BE2C (cell line): Measurements from ENCODE around the gene ANGPTL2.

Experiments
- DNase-seq: peaks from one replicate; pipeline ENCODE4 v3.0.0-alpha.2; 2020
- H3K27me3 ChIP-seq: fragments of 250-450 bp; sonication (Bioruptor Pico); 2 replicates; pipeline ENCODE4 v1.5.1; 2020; ENCODE audit warnings: mild to moderate bottlenecking
- H3K36me3 ChIP-seq: fragments of 250-450 bp; sonication (Bioruptor Pico); 2 replicates; pipeline ENCODE4 v1.5.1; 2020; ENCODE audit warnings: mild to moderate bottlenecking
- H3K4me1 ChIP-seq: fragments of 250-450 bp; sonication (Bioruptor Pico); 2 replicates; pipeline ENCODE4 v1.5.1; 2020
- H3K4me3 ChIP-seq: 2 replicates; pipeline ENCODE4 v1.5.1; 2011; ENCODE audit warnings: low read depth, low read length
- H3K9me3 ChIP-seq: fragments of 250-450 bp; sonication (Bioruptor Pico); 2 replicates; pipeline ENCODE4 v1.5.1; 2020
- CTCF ChIP-seq: IDR thresholded peaks from 2 replicates; pipeline ENCODE4 v1.5.1; 2012; ENCODE audit warnings: mild to moderate bottlenecking, low read depth, low read length

Gene ANGPTL2

GRCh38 chr9:127162046-127162863 lies 39.8 kb upstream of the ANGPTL2 start:
- Histone ChIP-seq H3K4me3 (no peak overlapping the region), H3K9me3 (no peaks in the 10 kb centered on the region), H3K4me1 (peaks cover 37% of the 10 kb centered on the region), H3K36me3 (no peaks in the 10 kb centered on the region), H3K27me3 (no peaks in the 10 kb centered on the region)
- DNase-seq: no peak
- TF ChIP-seq CTCF: no peak

- Histone ChIP-seq H3K36me3 (no peaks in the 10 kb centered on the region), H3K9me3 (no peaks in the 10 kb centered on the region), H3K4me1 (peaks cover 26% of the 10 kb centered on the region), H3K4me3 (no peak overlapping the region), H3K27me3 (no peaks in the 10 kb centered on the region)
- no peak for TF ChIP-seq CTCF
- no peak for DNase-seq
These were observed 38.7 kb upstream of the ANGPTL2 start for GRCh38 chr9:127161081-127161624.

GRCh38 chr9:127159949-127160610 lies 37.6 kb upstream of the ANGPTL2 start:
- Histone ChIP-seq H3K27me3 (no peaks in the 10 kb centered on the region), H3K9me3 (no peaks in the 10 kb centered on the region), H3K4me1 (peaks cover 23% of the 10 kb centered on the region), H3K4me3 (no peak overlapping the region), H3K36me3 (no peaks in the 10 kb centered on the region)
- DNase-seq: no peak
- no peak for TF ChIP-seq CTCF

GRCh38 chr9:127159325-127159801 lies 36.9 kb upstream of the ANGPTL2 start:
- DNase-seq: peak; percentile 55
- Histone ChIP-seq H3K9me3 (no peaks in the 10 kb centered on the region), H3K4me1 (peaks cover 23% of the 10 kb centered on the region), H3K4me3 (no peak overlapping the region), H3K36me3 (no peaks in the 10 kb centered on the region), H3K27me3 (no peaks in the 10 kb centered on the region)
- peak; percentile 29; the same call in 1 of the 2 replicates for TF ChIP-seq CTCF

GRCh38 chr9:127158786-127159324 lies 36.4 kb upstream of the ANGPTL2 start:
- H3K9me3 ChIP-seq: no peaks in the 10 kb centered on the region
- DNase-seq: no peak
- H3K36me3 ChIP-seq: no peaks in the 10 kb centered on the region
- no peak for TF ChIP-seq CTCF
- no peak overlapping the region for H3K4me3 ChIP-seq
- no peaks in the 10 kb centered on the region for H3K27me3 ChIP-seq
- peaks cover 23% of the 10 kb centered on the region for H3K4me1 ChIP-seq
